ENCODE results near the gene PBX1.

Gene PBX1

DNA sequence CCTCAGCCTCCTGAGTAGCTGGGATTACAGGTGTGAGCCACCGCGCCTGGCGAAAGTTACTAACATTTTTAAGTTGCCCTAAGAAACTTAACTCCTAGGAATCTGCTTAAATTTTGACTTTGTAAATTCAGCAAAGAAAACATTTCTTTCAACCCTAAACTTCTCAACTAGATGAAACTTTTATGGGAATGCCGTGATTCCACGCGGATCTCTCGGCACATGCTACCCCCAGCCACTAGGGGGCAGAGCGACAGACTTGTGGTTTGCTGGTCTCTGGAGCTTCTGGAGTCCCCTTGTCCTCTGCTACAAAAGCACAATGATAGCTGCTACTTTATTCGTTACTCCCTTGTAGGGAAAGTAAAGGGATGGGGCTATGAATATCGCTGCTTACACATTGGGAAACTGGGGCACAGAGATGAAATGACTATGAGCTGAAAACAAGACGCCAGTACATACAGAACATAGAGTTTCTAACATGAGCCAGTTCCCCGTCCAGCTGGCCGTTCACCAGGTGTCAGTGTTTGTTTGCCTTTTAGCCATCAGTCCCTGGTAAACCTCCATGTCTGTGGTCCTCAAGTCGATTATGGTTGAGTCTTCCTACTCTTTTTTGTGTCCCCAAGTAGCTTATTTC lies 114.7 kb downstream of the PBX1 start:
- no peak overlapping the region for H3K27ac ChIP-seq
- TF ChIP-seq, protein P1, sequence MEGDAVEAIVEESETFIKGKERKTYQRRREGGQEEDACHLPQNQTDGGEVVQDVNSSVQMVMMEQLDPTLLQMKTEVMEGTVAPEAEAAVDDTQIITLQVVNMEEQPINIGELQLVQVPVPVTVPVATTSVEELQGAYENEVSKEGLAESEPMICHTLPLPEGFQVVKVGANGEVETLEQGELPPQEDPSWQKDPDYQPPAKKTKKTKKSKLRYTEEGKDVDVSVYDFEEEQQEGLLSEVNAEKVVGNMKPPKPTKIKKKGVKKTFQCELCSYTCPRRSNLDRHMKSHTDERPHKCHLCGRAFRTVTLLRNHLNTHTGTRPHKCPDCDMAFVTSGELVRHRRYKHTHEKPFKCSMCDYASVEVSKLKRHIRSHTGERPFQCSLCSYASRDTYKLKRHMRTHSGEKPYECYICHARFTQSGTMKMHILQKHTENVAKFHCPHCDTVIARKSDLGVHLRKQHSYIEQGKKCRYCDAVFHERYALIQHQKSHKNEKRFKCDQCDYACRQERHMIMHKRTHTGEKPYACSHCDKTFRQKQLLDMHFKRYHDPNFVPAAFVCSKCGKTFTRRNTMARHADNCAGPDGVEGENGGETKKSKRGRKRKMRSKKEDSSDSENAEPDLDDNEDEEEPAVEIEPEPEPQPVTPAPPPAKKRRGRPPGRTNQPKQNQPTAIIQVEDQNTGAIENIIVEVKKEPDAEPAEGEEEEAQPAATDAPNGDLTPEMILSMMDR (conservative IDR thresholded peaks at IDR 0.05; ENCODE audit: low read depth, low read length), result peak; percentile 84

DNA sequence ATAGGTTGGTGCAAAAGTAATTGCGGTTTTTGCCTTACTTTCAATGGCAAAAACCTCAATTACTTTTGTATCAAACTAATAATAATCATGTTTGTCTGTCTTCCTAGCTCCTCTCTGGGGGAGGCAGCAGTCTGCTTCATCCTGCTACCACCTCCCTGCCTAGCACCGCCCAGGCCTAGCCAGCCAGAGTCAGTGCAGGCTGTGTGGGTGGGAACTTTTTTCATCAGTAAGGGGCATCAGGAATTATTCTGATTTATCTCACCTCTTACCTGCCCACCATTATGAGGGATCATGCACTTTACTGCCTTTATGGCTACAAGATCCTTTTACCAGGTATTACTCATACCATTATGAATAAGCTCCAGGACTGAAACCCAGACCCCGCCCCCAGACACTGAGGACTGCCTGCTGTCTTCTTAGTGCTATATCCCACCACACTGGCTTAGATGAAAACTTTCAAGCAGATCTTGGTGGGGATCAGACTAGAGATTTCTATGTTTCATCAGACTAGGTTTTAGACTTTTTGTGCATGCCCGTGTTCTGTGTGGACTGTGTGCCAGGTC lies 116.4 kb downstream of the PBX1 start:
- Histone ChIP-seq H3K27ac (no peak overlapping the region), H3K36me3 (ENCODE audit: insufficient read depth) (no peaks in the 10 kb centered on the region), H3K27me3 (ENCODE audit: insufficient read depth, low read depth) (no peaks in the 10 kb centered on the region), H3K79me2 (ENCODE audit: insufficient read depth, low read depth) (no peaks in the 10 kb centered on the region), H2AFZ (ENCODE audit: low read depth) (no peak overlapping the region), H3K9ac (no peak overlapping the region), H3K4me3 (IDR thresholded peaks at IDR 0.05; ENCODE audit: insufficient read depth, low read depth, low read length) (no peak overlapping the region), H3K4me1 (ENCODE audit: low read depth, poor library complexity, severe bottlenecking) (no peaks in the 10 kb centered on the region), H4K20me1 (ENCODE audit: insufficient read depth) (no peaks in the 10 kb centered on the region), H3K4me2 (no peak overlapping the region)
- TF ChIP-seq, protein P1 (conservative IDR thresholded peaks at IDR 0.05; ENCODE audit: low read depth, low read length), result no peak

More for the DNA sequence above, 114.7 kb downstream of the PBX1 start:
- H3K36me3 ChIP-seq (ENCODE audit: insufficient read depth), result no peaks in the 10 kb centered on the region
- H3K79me2 ChIP-seq (ENCODE audit: insufficient read depth, low read depth), result no peaks in the 10 kb centered on the region
- no peaks in the 10 kb centered on the region for H4K20me1 ChIP-seq (ENCODE audit: insufficient read depth)
- H3K4me3 ChIP-seq (IDR thresholded peaks at IDR 0.05; ENCODE audit: insufficient read depth, low read depth, low read length), result no peak overlapping the region
- H3K4me2 ChIP-seq, result no peak overlapping the region
- no peak overlapping the region for H2AFZ ChIP-seq (ENCODE audit: low read depth)
- H3K4me1 ChIP-seq (ENCODE audit: low read depth, poor library complexity, severe bottlenecking), result no peaks in the 10 kb centered on the region
- H3K27me3 ChIP-seq (ENCODE audit: insufficient read depth, low read depth), result no peaks in the 10 kb centered on the region
- no peak overlapping the region for H3K9ac ChIP-seq

DNA sequence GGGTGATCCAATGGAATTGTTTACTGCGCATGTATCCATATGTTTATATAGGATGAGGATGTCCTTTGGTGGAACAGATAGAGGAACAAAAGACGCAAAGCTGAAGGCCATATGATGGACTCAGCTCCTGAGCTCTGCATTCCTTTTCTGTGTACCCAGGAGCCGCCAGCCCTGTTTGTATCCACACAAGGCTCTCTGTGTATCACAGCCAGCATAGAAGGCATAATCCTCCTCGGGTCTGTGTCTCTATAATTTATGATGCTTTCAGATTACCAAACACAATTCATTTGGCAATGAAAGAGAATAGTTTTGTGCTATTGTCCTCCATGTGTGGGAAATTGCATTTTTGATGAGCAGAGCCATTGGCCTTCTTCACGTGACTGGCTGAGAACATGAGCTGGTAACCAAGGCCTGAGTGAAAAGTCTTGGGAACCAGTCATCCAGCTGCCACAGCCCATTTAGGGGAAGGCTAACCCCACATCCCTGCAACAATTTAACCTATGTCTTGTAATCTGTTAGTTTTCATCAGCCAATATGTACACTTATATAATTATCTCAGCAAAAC lies 119.2 kb downstream of the PBX1 start:
- Histone ChIP-seq H3K36me3 (ENCODE audit: insufficient read depth) (no peaks in the 10 kb centered on the region), H3K9ac (no peak overlapping the region), H3K4me3 (IDR thresholded peaks at IDR 0.05; ENCODE audit: insufficient read depth, low read depth, low read length) (no peak overlapping the region), H2AFZ (ENCODE audit: low read depth) (no peak overlapping the region), H3K79me2 (ENCODE audit: insufficient read depth, low read depth) (no peaks in the 10 kb centered on the region), H3K4me2 (no peak overlapping the region), H3K4me1 (ENCODE audit: low read depth, poor library complexity, severe bottlenecking) (no peaks in the 10 kb centered on the region), H4K20me1 (ENCODE audit: insufficient read depth) (no peaks in the 10 kb centered on the region), H3K27me3 (ENCODE audit: insufficient read depth, low read depth) (no peaks in the 10 kb centered on the region), H3K27ac (no peak overlapping the region)
- TF ChIP-seq, protein P1 (conservative IDR thresholded peaks at IDR 0.05; ENCODE audit: low read depth, low read length), result no peak

GRCh38 chr1:164682570-164682969 lies 123.6 kb downstream of the PBX1 start:
- no peak overlapping the region for H3K27ac ChIP-seq
- no peaks in the 10 kb centered on the region for H3K27me3 ChIP-seq (ENCODE audit: insufficient read depth, low read depth)
- no peaks in the 10 kb centered on the region for H3K4me1 ChIP-seq (ENCODE audit: low read depth, poor library complexity, severe bottlenecking)
- H3K4me3 ChIP-seq (IDR thresholded peaks at IDR 0.05; ENCODE audit: insufficient read depth, low read depth, low read length), result no peak overlapping the region
- no peak overlapping the region for H2AFZ ChIP-seq (ENCODE audit: low read depth)
- H3K79me2 ChIP-seq (ENCODE audit: insufficient read depth, low read depth), result no peaks in the 10 kb centered on the region
- no peak overlapping the region for H3K9ac ChIP-seq
- no peaks in the 10 kb centered on the region for H3K36me3 ChIP-seq (ENCODE audit: insufficient read depth)
- TF ChIP-seq, protein P1 (conservative IDR thresholded peaks at IDR 0.05; ENCODE audit: low read depth, low read length), result no peak
- no peak overlapping the region for H3K4me2 ChIP-seq
- no peaks in the 10 kb centered on the region for H4K20me1 ChIP-seq (ENCODE audit: insufficient read depth)
